ENCODE results near the gene FBN1.

GRCh38 chr15:48642795-48643194, 2.7 kb downstream of the FBN1 start:
- TF ChIP-seq RAD21 (IDR thresholded peaks at IDR 0.05; ENCODE audit: low read depth) (no peak), ZBTB7A (IDR thresholded peaks at IDR 0.05; ENCODE audit: low read depth) (no peak), YY1 (IDR thresholded peaks at IDR 0.05; ENCODE audit: low read depth) (no peak), REST (IDR thresholded peaks at IDR 0.05; ENCODE audit: low read depth) (no peak)
